Frontal cortex (tissue), 4 donors: ENCODE results near the gene APOL6. TPM values are rescaled to one million over a fixed set of nuclear protein-coding genes. Genes with fewer than 3 reads are reported as not detected.
"Not testable (repeated sequence)": the region's sequence is repeated elsewhere in the genome, so short reads cannot be mapped to it uniquely, and the experiment has no call there.

Experiments used
- DNase-seq, 2 donors: peaks; one replicate each; pipeline ENCODE4 v3.0.0; 2012; ENCODE audit warnings: low spot score in 2 of 2
- FAIRE-seq: peaks from 2 replicates; lab custom pipeline; 2012; peaks lifted over from hg19 to GRCh38; lab: Jason Lieb, UNC
- total RNA-seq: library from RNA; depleted of rRNA; stranded (reverse); fragments of >200 nt; gene quantifications from one replicate; pipeline ENCODE4 v1.2.3, GENCODE V29; 2014
- donor health status: control.
- donor health status: control.
- donor health status: control.

The APOL6 gene
- total RNA-seq, 1 donor from 2014 or later = 0.82 TPM

DNA sequence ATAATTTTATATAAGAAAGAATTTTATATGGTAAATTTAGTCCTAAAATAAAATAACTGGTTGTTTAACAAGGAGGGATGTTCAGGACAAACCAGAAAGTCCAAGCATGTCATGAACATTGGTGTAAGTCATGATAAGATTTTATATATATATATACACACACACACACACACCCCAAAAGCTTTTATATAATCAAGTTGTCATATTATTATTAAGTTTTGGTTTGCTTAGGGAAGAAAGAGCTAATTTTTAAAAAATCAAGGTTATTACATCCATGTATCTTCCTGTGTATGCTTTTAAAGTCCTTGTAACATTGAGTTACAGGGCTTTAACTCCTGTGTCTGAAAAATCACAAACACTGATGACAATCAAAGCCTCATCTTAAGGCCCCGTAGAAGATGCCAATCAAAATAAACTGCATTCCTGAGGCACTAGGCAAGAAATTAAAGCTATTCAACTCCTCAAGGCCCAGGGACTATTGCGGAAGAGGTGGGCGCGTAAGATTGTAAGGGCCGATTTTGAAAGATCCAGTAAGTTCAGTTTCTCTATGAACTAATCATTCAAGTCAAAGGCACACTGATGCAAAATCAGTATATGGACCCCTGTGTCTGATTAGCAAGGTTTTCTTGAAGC lies 16.8 kb downstream of the APOL6 start:
- no peak for DNase-seq
- no peak for FAIRE-seq

DNA sequence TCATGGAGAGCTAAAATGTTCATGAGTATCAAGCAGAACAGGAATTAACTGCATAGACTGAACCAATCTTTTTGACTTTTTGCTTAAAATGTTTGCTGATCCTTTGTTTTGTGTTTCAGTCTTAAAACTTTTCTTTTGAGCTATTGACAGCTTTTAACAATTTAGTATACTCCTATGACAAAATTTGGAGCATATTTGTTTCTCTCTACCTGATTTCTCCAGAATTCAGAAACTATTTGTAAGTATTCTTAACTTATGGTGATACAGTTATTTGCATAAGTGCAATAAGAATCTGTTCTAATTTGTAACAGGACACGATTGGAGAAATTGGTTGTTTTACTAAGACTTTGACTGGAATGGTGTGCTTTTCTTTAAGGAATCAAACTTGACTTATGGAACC lies 18.5 kb downstream of the APOL6 start:
- DNase-seq, FAIRE-seq: not testable (repeated sequence)

GRCh38 chr22:35674335-35674734 lies 26.1 kb downstream of the APOL6 start:
- DNase-seq = no peak
- no peak for FAIRE-seq

DNA sequence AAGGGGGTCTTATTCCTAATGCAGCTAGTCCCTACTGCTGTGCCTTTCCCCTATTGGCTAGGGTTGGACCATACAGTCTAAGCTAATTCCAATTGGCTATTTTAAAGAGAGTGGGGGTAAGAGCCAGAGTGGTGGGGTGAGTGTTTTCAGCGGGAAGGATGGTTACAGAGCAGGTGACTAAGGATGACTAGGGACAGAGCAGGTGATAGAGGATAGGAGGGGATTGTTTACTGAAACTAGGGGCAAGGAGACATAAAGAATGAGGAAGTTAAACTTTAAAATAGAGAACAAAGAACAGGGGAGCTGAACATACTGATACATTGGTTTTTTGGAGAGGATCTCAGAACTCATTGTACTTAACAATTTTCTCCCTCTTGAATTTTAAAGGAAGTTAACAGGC lies 27.8 kb downstream of the APOL6 start:
- FAIRE-seq, DNase-seq: not testable (repeated sequence)

DNA sequence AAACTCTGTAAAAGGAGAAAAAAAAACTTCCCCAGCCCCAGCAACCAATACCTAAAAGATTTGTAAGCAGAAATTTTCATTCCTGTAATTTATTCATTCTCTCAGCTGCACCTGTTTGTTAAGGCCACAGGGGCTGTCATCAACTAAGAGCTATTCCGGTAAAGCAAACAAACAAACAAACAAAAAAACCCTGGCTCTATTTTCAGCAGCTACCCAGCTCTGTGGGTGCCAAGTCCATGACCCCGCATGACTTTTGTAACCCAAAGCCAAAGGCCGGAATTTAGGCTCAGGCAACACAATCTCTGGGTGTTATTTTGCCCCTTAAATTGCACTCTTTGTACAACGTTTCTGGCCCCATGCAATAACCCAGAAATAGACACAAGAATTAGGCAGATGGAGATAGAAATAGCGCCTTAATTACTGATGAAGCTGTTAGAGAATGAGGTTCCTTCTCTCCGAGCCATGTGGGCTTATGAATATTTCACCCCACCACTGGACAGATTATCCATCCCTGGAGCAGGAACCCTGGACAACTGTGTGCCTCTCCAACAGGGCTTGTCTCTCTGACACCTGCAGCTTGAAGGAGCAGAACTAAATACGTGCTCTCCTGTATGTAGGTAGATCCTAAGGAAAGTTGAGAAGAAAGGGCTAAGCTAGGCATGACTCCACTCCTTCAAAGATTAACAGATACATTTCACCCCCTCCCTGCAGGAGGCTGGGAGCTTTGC lies 29.4 kb downstream of the APOL6 start:
- DNase-seq = no peak
- FAIRE-seq = no peak

GRCh38 chr22:35678836-35679235 lies 30.6 kb downstream of the APOL6 start:
- FAIRE-seq = no peak

DNA sequence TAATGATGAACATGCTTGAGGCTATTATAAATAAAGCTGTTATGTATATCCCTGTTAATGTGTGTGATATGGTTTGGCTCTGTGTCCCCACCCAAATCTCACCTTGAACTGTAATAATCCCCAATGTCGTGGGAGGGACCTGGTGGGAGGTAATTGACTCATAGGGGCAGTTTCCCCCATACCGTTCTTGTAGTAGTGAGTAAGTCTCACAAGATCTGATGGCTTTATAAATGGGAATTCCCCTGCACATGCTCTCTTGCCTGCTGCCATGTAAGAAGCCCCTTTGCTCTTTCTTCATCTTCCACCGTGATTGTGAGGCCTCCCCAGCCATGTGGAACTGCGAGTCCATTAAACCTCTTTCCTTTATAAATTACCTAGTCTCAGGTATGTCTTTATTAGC lies 31.2 kb downstream of the APOL6 start:
- DNase-seq, FAIRE-seq: not testable (repeated sequence)

More at GRCh38 chr22:35678836-35679235, 30.6 kb downstream of the APOL6 start:
- no peak for DNase-seq

- FAIRE-seq (no peak), DNase-seq (no peak)
Observed at GRCh38 chr22:35681454-35682052, 33.3 kb downstream of the APOL6 start.

DNA sequence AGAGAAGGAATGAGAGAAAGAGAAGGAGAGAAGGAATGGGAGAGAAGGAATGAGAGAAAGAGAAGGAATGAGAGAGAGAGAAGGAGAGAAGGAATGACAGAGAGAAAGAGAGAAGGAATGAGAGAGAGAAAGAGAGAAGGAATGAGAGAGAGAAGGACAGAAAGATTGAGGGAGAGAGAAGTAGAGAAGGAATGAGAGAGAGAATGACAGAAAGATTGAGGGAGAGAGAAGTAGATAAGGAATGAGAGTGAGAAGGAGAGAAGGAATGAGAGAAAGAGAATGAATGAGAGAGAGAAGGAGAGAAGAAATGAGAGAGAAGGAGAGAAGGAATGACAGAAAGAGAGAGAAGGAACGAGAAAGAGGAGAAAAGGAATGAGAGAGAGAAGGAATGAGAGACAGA lies 35.3 kb downstream of the APOL6 start:
- no peak for FAIRE-seq

DNA sequence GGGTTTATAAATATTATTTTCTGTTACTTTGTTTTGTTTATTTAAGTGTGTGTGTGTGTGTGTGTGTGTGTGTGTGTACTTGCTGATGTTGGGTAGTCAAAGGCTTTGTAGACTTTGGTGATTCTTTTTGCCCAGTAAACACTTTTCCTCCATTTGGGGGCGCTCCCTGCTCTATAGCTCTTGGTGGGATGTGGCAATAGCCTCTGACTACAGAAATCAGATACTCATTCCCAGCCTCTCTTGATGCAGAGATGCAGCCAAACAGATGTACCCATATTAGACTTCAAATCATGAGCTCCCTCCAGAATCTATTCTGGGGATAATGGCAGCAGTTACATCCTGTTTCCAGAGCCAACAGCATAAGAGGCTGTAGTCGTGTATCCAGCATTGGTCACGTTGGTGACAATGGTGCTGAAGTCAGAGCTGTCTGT lies 36.0 kb downstream of the APOL6 start:
- FAIRE-seq = no peak
- no peak for DNase-seq

More for the DNA sequence above, 35.3 kb downstream of the APOL6 start:
- no peak for DNase-seq

DNA sequence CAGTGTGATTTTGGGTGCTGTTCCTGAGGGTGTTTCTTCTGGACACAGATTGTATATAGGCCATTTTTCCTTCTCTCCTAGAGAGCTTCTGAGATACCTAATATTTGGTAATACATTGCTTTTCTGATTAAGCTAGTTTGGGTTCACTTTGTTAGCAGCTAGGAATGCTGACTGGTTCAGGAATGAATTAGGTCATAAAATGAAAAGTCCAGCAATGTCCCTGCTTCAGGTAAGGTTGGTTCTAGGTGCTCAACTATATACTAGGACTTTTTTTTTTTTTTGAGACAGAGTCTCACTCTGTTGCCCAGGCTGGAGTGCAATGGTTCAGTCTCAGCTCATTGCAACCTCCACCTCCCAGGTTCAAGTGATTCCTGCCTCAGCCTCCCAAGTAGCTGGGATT lies 36.5 kb downstream of the APOL6 start:
- no peak for FAIRE-seq
- no peak for DNase-seq

DNA sequence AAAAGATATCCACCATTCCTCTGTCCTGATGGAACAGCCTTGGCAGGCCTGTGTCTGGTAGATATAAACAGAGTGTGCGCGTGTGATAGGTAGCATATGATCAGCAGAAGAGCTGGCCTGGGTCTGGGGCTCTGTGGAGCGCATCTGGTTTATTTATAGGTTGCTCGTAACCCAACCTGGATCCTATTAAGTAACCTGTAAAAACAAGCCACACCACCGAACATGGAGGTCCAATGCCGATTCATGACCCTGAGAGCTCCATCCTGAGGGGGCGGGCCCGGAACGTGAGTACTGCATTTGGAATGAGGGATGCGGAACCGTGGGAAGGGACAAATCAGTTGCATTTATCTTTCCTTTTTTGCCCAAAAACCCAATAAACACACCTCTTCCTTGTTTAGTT lies 37.5 kb downstream of the APOL6 start:
- FAIRE-seq (no peak), DNase-seq (no peak)

DNA sequence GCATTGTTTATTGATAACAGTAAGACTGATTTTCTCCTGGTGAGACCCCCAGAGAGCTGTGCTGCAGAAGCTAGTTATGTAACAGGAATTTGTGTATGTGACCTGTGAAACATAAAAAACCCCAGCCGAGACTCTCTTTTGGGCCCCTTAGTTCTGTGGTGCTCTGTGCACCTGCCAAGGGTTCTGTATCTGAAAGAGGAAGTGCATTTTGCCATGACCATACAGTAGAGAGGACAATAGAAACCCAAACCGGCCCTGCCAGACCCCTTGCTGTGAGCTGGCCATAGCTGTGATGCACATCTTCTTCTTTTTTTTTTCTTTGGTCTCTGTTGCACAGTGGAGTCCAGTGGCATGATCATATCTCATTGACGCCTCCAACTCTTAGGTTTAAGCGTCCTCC lies 38.1 kb downstream of the APOL6 start:
- DNase-seq (no peak), FAIRE-seq (no peak)

DNA sequence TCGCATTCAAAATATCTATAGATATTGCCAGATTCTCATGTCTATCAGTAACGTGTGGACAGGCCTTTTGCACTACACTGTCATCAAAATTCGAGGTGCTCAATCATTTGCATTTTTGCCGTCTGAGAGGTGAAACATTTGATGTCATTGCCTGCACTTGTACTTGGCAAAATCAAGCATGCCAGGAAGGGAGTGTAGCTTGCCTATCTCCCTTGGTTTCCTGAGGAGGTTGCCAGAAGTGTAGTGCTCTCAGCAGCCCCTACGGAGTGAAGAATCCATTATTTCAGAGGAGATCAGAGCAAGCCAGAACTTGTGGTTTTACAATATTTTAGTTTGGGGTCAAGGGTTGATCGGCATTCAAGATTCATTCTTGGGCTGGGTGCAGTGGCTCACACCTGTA lies 39.2 kb downstream of the APOL6 start:
- DNase-seq (no peak), FAIRE-seq (no peak)

DNA sequence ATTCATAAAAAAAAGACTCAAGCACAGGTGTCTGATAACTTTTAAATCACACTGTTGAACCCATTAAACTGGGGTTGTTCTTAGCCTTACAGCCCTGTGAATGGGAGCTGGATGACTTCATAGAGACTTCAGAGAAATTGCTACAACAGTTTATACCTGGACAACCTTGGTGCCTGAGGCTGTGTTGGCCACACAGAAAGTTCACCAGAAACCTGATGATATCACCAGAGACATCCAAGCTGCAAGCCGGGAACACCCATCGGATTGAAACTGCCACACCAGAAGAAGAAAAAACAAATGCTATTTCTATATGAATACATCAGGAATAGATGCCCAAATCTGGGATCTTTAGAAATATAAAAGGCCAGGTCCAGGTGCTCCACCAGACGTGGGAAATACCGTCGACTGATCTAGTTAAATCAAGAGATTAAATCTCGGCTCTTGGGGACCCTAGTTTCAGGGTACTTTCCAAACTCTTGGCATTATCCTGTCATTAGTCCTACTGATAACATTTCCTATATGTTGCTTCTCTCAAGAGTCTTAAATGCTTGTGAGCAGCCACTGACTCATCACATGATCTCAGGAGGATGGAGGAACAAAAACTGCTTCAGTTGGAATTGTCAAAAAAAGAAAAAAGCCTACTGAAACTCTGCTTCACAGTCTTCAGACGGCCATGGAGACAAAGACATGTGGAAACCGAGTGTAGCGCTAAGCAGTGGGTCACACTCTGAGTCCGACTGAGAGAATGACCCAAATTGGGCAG lies 40.8 kb downstream of the APOL6 start:
- FAIRE-seq = no peak
- no peak for DNase-seq

DNA sequence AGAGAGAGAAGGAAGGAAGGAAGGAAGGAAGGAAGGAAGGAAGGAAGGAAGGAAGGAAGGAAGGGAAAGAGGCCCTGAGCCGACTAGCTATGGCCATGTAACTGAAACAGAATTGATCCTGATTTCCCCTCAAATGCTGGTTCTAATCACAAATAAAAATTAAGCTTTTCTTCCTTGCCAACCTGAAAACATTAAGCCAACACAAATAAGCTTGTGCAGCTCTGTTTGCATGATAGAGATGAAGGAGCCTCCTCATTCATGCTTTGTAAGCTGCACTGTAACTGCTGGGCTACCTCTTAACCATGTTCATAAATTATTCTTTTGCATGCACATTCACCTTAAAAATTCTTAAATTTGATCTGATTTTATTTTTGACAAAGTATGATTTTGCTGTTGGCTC lies 41.8 kb downstream of the APOL6 start:
- DNase-seq = no peak
- no peak for FAIRE-seq

DNA sequence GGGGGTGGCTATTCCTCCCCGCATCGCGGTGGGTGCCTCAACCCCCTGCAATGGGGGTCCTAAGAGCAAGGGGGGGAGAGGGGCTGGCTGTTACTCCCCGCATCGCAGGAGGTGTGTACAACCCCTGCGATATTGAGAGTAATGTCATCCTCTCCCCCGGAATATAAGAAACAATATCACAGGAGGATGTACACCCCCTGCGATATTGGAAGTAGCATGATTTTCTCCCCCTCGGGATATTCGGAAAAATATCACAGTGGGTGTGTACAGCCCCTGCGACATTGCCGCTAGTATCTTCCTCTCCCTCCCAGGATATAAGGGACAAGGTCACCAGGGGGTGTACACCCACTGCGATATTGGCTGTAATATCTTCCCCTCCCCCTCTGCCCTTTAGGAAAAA lies 47.0 kb downstream of the APOL6 start:
- DNase-seq = no peak
- FAIRE-seq = no peak

GRCh38 chr22:35697142-35697541 lies 48.9 kb downstream of the APOL6 start:
- no peak for DNase-seq
- FAIRE-seq = no peak

GRCh38 chr22:35699852-35700251 lies 51.6 kb downstream of the APOL6 start:
- not testable (repeated sequence) for DNase-seq, FAIRE-seq

- DNase-seq = no peak
Observed at GRCh38 chr22:35703861-35704584, 55.8 kb downstream of the APOL6 start.

More at GRCh38 chr22:35703861-35704584, 55.8 kb downstream of the APOL6 start:
- FAIRE-seq = no peak
